HG03175 (cell line): Measurements from ENCODE around the gene MYO15B.

Source experiments
- ATAC-seq: cut with Tn5 transposase; IDR thresholded peaks from one replicate; pipeline ENCODE4 v1.9.1; 2021; ENCODE audit warnings: mild to moderate bottlenecking, moderate library complexity; ENCODE audit not compliant: unreplicated experiment

MYO15B gene

DNA sequence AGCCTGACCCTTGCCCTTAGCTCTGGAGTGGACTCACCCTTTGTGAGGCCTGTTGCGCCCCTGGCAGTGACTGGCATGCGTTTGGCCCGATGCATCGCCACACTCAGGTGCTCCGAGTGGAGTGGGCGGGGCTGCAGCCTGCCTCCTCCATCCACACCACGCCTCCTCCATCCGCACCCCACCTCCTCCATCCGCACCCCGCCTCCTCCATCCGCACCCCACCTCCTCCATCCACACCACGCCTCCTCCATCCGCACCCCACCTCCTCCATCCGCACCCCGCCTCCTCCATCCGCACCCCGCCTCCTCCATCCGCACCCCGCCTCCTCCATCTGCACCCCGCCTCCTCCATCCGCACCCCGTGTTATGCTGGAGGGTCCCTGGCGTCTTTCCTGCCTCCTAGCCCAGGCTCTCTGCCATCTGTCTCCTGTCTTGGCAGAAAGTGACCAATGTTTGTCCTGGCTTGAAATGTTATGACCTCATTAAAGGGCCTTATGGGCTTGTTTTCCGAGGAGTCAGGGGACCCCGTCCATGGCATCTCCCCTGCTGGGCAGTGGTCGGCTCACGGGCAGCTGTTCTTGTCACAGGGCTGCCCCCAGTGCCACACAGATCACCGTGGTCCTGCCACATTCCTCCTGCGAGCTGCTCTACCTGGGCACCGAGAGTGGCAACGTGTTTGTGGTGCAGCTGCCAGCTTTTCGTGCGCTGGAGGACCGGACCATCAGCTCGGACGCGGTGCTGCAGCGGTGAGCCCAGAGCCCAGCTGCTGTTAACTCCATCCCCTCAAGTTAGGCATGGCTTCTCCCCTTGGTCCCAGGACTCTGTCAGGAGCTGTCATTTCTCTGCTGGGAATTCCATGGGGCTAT lies 28.7 kb upstream of the MYO15B start:
- no peak for ATAC-seq

GRCh38 chr17:75559958-75560533 lies 27.6 kb upstream of the MYO15B start:
- no peak for ATAC-seq

GRCh38 chr17:75561927-75562603 lies 25.5 kb upstream of the MYO15B start:
- ATAC-seq: no peak

DNA sequence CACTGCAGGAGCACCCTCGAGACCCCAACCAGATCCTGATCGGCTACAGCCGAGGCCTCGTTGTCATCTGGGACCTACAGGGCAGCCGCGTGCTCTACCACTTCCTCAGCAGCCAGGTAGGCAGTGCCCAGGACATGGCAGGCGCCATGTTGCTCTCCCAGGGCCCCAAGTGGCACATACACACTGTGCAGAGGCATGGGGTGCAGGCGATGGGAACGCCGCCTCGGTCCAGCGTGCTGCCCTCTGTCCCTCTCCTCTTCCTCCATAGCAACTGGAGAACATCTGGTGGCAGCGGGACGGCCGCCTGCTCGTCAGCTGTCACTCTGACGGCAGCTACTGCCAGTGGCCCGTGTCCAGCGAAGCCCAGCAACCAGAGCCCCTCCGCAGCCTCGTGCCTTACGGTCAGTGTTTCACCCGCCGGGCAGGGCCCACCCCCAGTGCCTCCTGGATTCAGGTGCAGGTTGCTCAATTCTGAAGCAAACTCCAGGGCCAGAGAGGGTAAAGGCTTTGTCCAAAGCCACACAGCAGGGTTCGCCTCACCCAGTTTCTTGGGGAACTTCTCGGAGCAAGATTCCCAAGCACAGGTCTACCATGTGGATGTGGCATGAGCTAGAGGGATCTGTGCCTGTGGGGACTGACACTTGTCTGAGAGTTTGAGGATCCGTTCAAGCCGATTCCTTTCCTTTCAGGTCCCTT lies 24.4 kb upstream of the MYO15B start:
- no peak for ATAC-seq

DNA sequence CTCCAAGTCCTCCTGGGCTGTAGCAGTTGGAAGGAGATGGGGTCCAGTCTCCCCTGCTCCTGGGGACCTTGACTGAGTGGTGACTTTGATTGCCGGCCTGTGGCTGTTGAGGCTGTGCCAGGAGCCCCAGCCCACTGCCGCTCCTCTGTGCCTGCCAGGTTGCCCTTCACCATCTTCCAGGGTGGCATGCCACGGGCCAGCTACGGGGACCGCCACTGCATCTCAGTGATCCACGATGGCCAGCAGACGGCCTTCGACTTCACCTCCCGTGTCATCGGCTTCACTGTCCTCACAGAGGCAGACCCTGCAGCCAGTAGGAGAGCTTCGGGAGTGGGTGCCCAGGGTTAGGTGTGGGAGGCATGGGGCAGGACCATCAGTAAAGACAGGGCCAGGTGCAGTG lies 23.4 kb upstream of the MYO15B start:
- ATAC-seq: no peak

GRCh38 chr17:75565066-75565465 lies 22.5 kb upstream of the MYO15B start:
- ATAC-seq: no peak

GRCh38 chr17:75565618-75566017 lies 22.0 kb upstream of the MYO15B start:
- no peak for ATAC-seq

DNA sequence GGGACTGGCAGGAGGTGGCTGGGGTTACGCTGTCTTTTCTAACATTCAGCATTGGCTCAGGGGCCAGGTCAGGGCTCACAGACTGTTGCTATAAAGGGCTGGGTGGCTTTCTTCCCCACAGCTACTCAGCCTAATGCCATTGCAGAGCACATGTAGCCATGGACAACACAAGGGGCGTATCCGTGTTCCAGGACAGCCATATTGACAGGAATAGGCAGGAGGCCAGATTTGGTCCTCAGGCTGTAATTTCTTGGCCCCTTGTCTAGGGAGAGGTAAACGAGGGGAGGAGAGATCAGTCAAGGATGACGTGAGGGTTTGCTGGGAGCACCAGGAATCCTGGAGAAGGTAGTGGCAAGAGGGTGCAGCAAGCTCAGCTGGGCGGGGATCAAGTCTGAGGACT lies 21.2 kb upstream of the MYO15B start:
- no peak for ATAC-seq

- no peak for ATAC-seq
Measured at GRCh38 chr17:75566834-75567233, 20.8 kb upstream of the MYO15B start.

DNA sequence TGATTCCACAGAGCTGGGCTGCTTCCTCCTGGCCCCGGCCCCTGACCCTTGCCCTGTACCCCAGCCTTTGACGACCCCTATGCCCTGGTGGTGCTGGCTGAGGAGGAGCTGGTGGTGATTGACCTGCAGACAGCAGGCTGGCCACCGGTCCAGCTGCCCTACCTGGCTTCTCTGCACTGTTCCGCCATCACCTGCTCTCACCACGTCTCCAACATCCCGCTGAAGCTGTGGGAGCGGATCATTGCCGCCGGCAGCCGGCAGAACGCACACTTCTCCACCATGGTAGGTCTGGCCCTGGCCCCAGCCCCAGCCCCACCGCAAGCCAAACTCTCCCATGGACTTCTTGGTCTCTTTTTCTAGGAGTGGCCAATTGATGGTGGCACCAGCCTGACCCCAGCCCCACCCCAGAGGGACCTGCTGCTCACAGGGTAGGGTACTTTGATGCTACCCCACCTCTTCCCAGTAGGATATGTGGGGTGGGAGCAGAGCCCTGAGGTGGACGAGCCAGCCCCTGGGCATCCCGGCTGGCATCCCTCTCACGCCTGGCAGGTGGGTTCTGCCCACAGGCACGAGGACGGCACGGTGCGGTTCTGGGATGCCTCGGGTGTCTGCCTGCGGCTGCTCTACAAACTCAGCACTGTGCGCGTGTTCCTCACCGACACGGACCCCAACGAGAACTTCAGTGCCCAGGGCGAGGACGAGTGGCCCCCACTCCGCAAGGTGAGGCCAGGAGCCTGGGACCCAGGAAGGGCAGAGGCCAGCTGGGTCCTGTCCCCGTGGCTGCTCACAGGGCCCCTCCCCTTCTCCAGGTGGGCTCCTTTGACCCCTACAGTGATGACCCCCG lies 19.0 kb upstream of the MYO15B start:
- no peak for ATAC-seq

- ATAC-seq: no peak
Measured at GRCh38 chr17:75570034-75570676, 17.4 kb upstream of the MYO15B start.

- no peak for ATAC-seq
Measured at GRCh38 chr17:75570772-75571171, 16.8 kb upstream of the MYO15B start.

- no peak for ATAC-seq
Measured at GRCh38 chr17:75571197-75571884, 16.3 kb upstream of the MYO15B start.

GRCh38 chr17:75571885-75572215 lies 15.8 kb upstream of the MYO15B start:
- no peak for ATAC-seq

DNA sequence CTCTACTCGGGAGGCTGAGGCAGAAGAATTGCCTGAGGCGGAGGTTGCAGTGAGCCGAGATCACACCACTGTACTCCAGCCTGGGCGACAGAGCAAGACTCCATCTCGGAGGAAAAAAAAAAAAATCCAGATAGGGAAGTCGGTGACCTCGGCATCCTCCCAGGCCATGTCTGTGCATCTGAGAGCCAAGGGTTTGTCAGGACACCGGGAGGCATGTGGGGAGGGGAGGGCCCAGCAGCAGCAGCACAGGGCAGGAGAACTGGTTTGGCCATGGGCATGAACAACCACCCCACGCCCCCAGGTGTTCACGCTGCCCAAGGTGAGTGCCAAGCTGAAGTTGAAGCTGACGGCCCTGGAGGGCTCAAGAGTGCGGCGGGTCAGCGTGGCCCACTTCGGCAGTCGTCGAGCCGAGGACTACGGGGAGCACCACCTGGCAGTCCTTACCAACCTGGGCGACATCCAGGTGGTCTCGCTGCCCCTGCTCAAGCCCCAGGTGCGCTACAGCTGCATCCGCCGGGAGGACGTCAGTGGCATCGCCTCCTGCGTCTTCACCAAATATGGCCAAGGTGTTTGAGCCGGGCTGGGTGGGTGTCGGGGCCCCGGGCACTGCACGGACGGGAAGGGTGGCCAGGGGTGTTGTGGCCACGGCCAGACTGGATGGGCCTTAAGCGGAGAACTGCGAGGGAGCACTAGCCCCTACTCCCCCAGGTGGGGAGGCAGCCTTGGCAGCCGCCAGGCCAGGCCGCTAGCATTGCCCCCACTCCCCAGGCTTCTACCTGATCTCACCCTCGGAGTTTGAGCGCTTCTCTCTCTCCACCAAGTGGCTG lies 14.7 kb upstream of the MYO15B start:
- no peak for ATAC-seq

GRCh38 chr17:75573540-75573957 lies 14.1 kb upstream of the MYO15B start:
- ATAC-seq: no peak

- ATAC-seq: no peak
Measured at GRCh38 chr17:75573994-75574393, 13.6 kb upstream of the MYO15B start.

DNA sequence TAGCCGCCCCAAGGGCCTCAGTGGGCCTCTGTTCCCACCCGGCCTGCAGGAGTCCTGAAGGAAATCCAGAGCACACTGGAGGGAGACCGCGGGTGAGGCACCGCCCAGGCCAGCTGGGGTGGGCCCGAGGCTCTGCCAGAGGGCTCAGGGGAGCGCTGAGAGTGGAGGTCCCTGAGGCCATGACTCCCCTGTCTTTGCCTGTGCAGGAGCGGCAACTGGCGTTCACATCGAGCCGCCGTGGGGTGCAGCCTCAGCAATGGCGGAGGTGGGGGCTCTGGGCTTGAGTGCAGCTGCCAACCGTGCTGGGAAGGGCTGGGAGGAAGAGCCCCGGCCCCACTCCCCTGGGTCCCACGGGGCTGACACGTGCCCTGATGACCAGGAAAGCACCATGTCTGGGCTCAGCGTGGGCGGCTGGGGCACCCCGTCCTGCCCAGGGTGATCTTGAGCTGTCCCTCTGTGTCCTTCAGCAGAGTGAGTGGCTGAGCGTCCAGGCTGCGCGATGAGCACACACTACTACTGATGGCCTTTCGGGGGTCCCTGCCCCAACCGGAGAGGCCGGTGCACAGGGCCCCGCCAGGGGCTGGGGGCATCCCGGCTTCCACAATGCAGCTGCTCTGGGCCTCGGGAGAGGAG lies 13.1 kb upstream of the MYO15B start:
- no peak for ATAC-seq
